ENCODE measurements around the gene SPC25.

- TF ChIP-seq POLR2AphosphoS5 (IDR thresholded peaks at IDR 0.05): no peak
- TF ChIP-seq POLR2A (IDR thresholded peaks at IDR 0.05): no peak
Measured at GRCh38 chr2:168907940-168908662, 17.9 kb upstream of the SPC25 start.

Measured in breast epithelium (tissue), 3 donors.